Fibroblast of villous mesenchyme (primary cell): ENCODE data around the gene SAMD13. TPM values are rescaled to one million over a fixed set of nuclear protein-coding genes. Genes with fewer than 3 reads are reported as not detected.
A peak's percentile ranks its signal among the peaks of the same experiment; 100 is the strongest.

Source experiments
- DNase-seq: peaks from one replicate; pipeline ENCODE4 v3.0.0-alpha.2; 2010; ENCODE audit warnings: low read depth
- H3K4me3 ChIP-seq: 2 replicates; pipeline ENCODE4 v1.5.1; 2011; ENCODE audit warnings: low read depth, mild to moderate bottlenecking, low read length
- total RNA-seq: library from RNA; depleted of rRNA; stranded (reverse); fragments of >200 nt; gene quantifications from 2 replicates; pipeline ENCODE4 v1.2.3, GENCODE V29; 2012
- TF ChIP-seq, protein P1 (sequence below): IDR thresholded peaks from 2 replicates; pipeline ENCODE4 v1.5.1; 2012; ENCODE audit warnings: low read depth, mild to moderate bottlenecking, low read length; ENCODE audit not compliant: insufficient read depth

Gene SAMD13
- total RNA-seq, 1 donor = under 0.01 TPM

- DNase-seq = no peak
- H3K4me3 ChIP-seq = no peak overlapping the region
- TF ChIP-seq, protein P1, sequence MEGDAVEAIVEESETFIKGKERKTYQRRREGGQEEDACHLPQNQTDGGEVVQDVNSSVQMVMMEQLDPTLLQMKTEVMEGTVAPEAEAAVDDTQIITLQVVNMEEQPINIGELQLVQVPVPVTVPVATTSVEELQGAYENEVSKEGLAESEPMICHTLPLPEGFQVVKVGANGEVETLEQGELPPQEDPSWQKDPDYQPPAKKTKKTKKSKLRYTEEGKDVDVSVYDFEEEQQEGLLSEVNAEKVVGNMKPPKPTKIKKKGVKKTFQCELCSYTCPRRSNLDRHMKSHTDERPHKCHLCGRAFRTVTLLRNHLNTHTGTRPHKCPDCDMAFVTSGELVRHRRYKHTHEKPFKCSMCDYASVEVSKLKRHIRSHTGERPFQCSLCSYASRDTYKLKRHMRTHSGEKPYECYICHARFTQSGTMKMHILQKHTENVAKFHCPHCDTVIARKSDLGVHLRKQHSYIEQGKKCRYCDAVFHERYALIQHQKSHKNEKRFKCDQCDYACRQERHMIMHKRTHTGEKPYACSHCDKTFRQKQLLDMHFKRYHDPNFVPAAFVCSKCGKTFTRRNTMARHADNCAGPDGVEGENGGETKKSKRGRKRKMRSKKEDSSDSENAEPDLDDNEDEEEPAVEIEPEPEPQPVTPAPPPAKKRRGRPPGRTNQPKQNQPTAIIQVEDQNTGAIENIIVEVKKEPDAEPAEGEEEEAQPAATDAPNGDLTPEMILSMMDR = no peak
Measured at GRCh38 chr1:84348759-84349158, 47.3 kb downstream of the SAMD13 start.

- TF ChIP-seq, protein P1 = no peak
- no peak overlapping the region for H3K4me3 ChIP-seq
- DNase-seq = no peak
Measured at GRCh38 chr1:84350104-84350503, 48.6 kb downstream of the SAMD13 start.

DNA sequence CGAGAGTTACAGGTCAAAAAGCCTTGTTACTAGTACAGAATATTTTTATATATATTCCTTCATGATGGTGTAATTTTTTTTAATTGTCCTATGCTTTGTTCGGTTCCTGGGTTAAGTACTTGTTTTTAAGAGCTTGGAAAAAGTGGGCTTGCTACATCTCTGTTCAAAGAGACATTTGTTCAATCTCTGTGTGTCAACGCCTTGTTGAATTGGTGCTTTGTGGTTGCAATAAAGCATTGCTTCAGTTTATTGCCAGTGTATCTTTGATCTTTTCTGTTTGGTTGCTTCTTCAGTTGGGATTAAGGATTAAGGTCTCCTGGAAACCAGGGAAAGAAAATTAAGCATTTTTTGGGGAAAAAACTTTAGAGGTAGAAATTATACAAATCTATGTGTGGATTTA, 49.0 kb downstream of the SAMD13 start:
- TF ChIP-seq, protein P1 = no peak
- no peak for DNase-seq
- H3K4me3 ChIP-seq = no peak overlapping the region

DNA sequence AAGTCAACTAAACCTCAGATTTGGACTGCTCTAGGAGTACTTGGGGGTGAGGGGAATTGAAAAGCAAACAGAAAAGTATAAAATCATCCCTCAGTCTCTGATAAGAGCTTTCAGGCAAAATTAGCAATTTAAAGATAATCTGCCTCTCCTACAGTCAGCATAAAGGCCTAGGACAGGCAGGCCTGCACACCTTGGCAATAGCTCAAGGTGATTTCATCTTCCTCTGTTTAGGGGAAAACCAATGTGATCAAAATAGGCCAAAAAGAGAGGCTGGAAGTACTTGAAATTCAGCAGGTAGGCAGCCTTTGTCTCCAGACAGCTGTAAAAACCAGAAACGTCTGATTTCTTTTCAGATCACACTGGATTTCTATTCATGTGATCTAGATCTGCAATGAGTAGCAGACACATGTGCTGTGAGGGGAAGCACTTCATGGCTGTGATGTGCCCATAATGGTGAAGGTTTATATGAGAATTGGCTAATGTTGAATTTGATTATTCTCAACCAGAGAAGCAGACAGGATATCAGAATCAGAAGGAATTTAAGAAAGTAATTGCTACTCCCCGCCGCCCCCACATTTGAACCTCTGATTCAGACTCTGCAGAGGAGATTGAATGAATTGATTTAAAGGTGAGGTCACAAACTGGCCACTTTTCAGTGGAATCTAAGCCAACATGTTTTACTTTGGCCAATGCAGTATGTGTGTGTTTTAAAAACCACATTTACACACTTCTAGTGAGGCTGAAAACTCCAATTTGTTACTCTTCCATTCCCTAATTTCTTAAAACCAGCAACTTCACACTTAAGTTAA, 51.0 kb downstream of the SAMD13 start:
- no peak overlapping the region for H3K4me3 ChIP-seq
- no peak for DNase-seq
- TF ChIP-seq, protein P1 = no peak

DNA sequence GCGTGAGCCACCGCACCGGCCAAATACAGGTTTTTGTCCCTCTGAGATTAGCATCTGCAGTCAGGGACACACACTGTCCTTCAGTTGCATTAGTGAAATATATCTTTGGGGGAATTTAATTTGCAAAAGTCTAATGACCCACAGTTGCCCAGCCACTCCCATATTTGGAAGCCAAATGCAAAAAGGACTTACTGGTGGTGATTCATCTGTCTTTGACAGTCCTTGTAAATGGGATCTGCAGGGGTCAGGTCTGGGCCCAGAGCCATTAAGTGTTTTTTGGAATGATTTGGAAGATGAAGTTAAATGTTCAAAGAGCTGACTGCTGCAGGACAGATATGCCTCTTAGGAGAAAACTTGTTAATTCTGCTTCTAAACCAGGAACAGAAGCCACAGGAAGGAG, 52.2 kb downstream of the SAMD13 start:
- DNase-seq = peak; percentile 55
- TF ChIP-seq, protein P1 = no peak
- H3K4me3 ChIP-seq = no peak overlapping the region

DNA sequence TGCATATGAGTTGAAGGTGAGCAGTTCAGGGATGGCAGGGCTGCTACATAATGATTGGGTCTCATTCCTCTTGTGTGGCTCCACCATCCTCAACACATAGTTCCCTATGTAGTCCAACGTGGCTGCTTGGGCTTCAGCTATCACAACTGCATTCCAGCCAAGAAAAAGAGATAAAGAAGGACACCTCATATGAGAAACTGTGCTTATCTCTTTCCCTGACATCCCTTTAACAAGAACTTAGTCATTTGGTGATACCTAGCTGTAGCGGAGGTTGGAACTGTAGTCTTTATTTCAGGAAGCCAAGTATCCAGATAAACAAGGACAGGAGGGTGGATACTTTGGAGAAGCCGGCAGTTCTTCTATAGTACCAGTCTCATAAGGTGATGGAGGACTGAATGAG, 54.0 kb downstream of the SAMD13 start:
- no peak overlapping the region for H3K4me3 ChIP-seq
- DNase-seq = no peak
- TF ChIP-seq, protein P1 = no peak

GRCh38 chr1:84356881-84357280, 55.4 kb downstream of the SAMD13 start:
- TF ChIP-seq, protein P1 = no peak

More at GRCh38 chr1:84356881-84357280, 55.4 kb downstream of the SAMD13 start:
- H3K4me3 ChIP-seq = no peak overlapping the region
- DNase-seq = peak; percentile 48
